K562 (cell line): ENCODE results near the gene TNFSF11. TPM values are rescaled to one million over a fixed set of nuclear protein-coding genes. Genes with fewer than 3 reads are reported as not detected.

Experiments
- ATAC-seq: fragments of 200-7000 bp; cut with Tn5 transposase; 3 replicates; pipeline ENCODE4 v1.9.1; 2020; ENCODE audit warnings: moderate library complexity
- BruUV-seq: library from RNA; stranded (reverse); fragments of 400-500 nt; replicated peaks from 2 replicates; lab custom pipeline; 2021; lab: Mats Ljungman, UMichigan
- CTCF ChIA-PET: fragments of 300-600 bp; formaldehyde crosslinking; extraction: SDS; loops from one replicate; lab custom pipeline; 2021; ENCODE audit warnings: low intra/inter-chr PET ratio; lab: Yijun Ruan, JAX
- POLR2A ChIA-PET: fragments of 300-600, 350-650 bp; sonication (Branson Sonifier 250); formaldehyde crosslinking; extraction: SDS; loops from one replicate; lab custom pipeline; 2021; ENCODE audit warnings: antibody characterized with exemption, inconsistent platforms; lab: Yijun Ruan, JAX
- DNase-seq, 4 experiments: peaks; one replicate each; pipeline versions ENCODE4 v3.0.0 to v3.0.0-alpha.2; 2011 to 2018; ENCODE audit warnings: low spot score in 3 of 4, mixed read lengths in 3 of 4; ENCODE audit errors: extremely low read depth in 1 of 4
- FAIRE-seq: peaks from 2 replicates; lab custom pipeline; 2011; peaks lifted over from hg19 to GRCh38; lab: Jason Lieb, UNC
- H2AFZ ChIP-seq: 2 replicates; pipeline ENCODE4 v1.6.0; 2011; ENCODE audit warnings: low read depth, low read length, control low read depth, inconsistent platforms
- H3K27ac ChIP-seq: fragments of 200-600 bp; 3 replicates; pipeline ENCODE4 v1.8.0; 2011; ENCODE audit warnings: low read depth, mild to moderate bottlenecking, control low read depth, inconsistent platforms, low read length, moderate library complexity, mixed read lengths; ENCODE audit errors: extremely low read depth
- H3K27me3 ChIP-seq, 2 experiments: fragments of 300-600 bp in 1 of 2; 2 replicates in 1 of 2; 3 replicates in 1 of 2; pipeline versions ENCODE4 v1.6.0 to v1.8.0; 2011; ENCODE audit warnings: inconsistent platforms in 2 of 2, low read length in 2 of 2, mild to moderate bottlenecking in 1 of 2, mixed read lengths in 1 of 2, moderate library complexity in 1 of 2; ENCODE audit not compliant: control insufficient read depth in 2 of 2, insufficient read depth in 2 of 2
- H3K36me3 ChIP-seq: fragments of 300-600 bp; 3 replicates; pipeline ENCODE4 v1.8.0; 2011; ENCODE audit warnings: mild to moderate bottlenecking, low read length, inconsistent platforms; ENCODE audit not compliant: control insufficient read depth, insufficient read depth
- H3K4me1 ChIP-seq, 2 experiments: fragments of 200-600 bp in 1 of 2; replicated peaks in 1 of 2; 2 replicates in 1 of 2; 3 replicates in 1 of 2; pipeline versions ENCODE4 v1.5.1 to v1.8.0; 2011; ENCODE audit warnings: inconsistent platforms in 2 of 2, low read length in 2 of 2, mild to moderate bottlenecking in 1 of 2, mixed read lengths in 1 of 2, moderate library complexity in 1 of 2; ENCODE audit not compliant: control insufficient read depth in 2 of 2, insufficient read depth in 2 of 2
- H3K4me2 ChIP-seq: 2 replicates; pipeline ENCODE4 v1.6.1; 2011; ENCODE audit warnings: low read length, control low read depth, inconsistent platforms, mixed read lengths; ENCODE audit not compliant: insufficient read depth
- H3K4me3 ChIP-seq: fragments of 200-600 bp; sonication (generic), shearing (Covaris generic); 2 replicates; pipeline ENCODE4 v1.5.1; 2016; ENCODE audit warnings: control low read depth, inconsistent platforms
- H3K79me2 ChIP-seq: fragments of 200-600 bp; 3 replicates; pipeline ENCODE4 v1.8.0; 2011; ENCODE audit warnings: low read length, inconsistent platforms; ENCODE audit not compliant: control insufficient read depth, insufficient read depth
- H3K9ac ChIP-seq, 2 experiments: 2 replicates each; pipeline versions ENCODE4 v1.6.0 to v1.6.1; 2011; ENCODE audit warnings: low read depth in 2 of 2, low read length in 2 of 2, control low read depth in 1 of 2, inconsistent platforms in 1 of 2, mild to moderate bottlenecking in 1 of 2, mixed read lengths in 1 of 2; ENCODE audit not compliant: insufficient read depth in 1 of 2
- H3K9me1 ChIP-seq: one replicate; pipeline ENCODE4 v1.6.0; 2011; ENCODE audit warnings: inconsistent platforms, mild to moderate bottlenecking, low read length, moderate library complexity; ENCODE audit not compliant: control insufficient read depth, insufficient read depth
- H3K9me3 ChIP-seq: replicated peaks from 2 replicates; pipeline ENCODE4 v1.5.1; 2011; ENCODE audit warnings: low read depth, low read length, inconsistent platforms; ENCODE audit not compliant: control insufficient read depth, insufficient read depth
- H4K20me1 ChIP-seq: replicated peaks from 2 replicates; pipeline ENCODE4 v1.6.1; 2011; ENCODE audit warnings: low read length, inconsistent platforms, mixed read lengths; ENCODE audit not compliant: control insufficient read depth, insufficient read depth
- ASH1L ChIP-seq: fragments of 450-650 bp; IDR thresholded peaks from 2 replicates; pipeline ENCODE4 v1.6.1; 2018; ENCODE audit warnings: borderline replicate concordance, mild to moderate bottlenecking, low read depth; ENCODE audit not compliant: partially characterized antibody
- BMI1 ChIP-seq: fragments of 150-350 bp; IDR thresholded peaks from 2 replicates; pipeline ENCODE4 v1.6.1; 2014; ENCODE audit warnings: low read length
- CHCHD3 ChIP-seq: fragments of 250-450 bp; sonication (Bioruptor Pico); IDR thresholded peaks from 2 replicates; pipeline ENCODE4 v2.1.2; 2022; ENCODE audit warnings: mild to moderate bottlenecking
- ELF4 ChIP-seq: fragments of 450-650 bp; formaldehyde crosslinking; IDR thresholded peaks from 2 replicates; pipeline ENCODE4 v1.4.0; 2022; ENCODE audit warnings: missing genetic modification characterization
- ETS2 ChIP-seq: IDR thresholded peaks from 2 replicates; pipeline ENCODE4 v1.6.1; 2016; ENCODE audit warnings: borderline replicate concordance, missing genetic modification characterization, mild to moderate bottlenecking, moderate library complexity, missing compliant biosample characterization; ENCODE audit not compliant: poor library complexity, severe bottlenecking
- MECOM ChIP-seq: fragments of 250-450 bp; sonication (Bioruptor Pico); IDR thresholded peaks from 2 replicates; pipeline ENCODE4 v1.8.0; 2022; ENCODE audit warnings: inconsistent platforms
- RB1 ChIP-seq: fragments of 450-650 bp; IDR thresholded peaks from 2 replicates; pipeline ENCODE4 v1.6.1; 2017; ENCODE audit warnings: low read depth, mild to moderate bottlenecking
- SAFB ChIP-seq: fragments of 200-400 bp; formaldehyde crosslinking; IDR thresholded peaks from 2 replicates; pipeline ENCODE4 v1.6.1; 2017; ENCODE audit warnings: low read depth, low read length, borderline replicate concordance
- ZNF212 ChIP-seq: fragments of 450-650 bp; formaldehyde crosslinking; IDR thresholded peaks from 2 replicates; pipeline ENCODE4 v1.4.0; 2020; ENCODE audit warnings: mild to moderate bottlenecking
- ZNF444 ChIP-seq: fragments of 250-450 bp; sonication (Bioruptor Pico); IDR thresholded peaks from 2 replicates; pipeline ENCODE4 v1.4.0; 2020; ENCODE audit warnings: mild to moderate bottlenecking, moderate library complexity
- WGBS: fragments of 100-300 bp; shearing (Covaris generic); methylation state at CpG from one replicate; pipeline ENCODE4 v1.1.6; 2016; ENCODE audit warnings: low coverage, mixed read lengths; ENCODE audit not compliant: insufficient coverage; ENCODE audit errors: missing lambda C conversion rate; 5-methylcytosine and 5-hydroxymethylcytosine counted together
- in situ Hi-C: fragments of 300-500 bp; cut with MboI; formaldehyde crosslinking; loops from 4 replicates; pipeline ENCODE4 v1.15.0; 2018; ENCODE audit warnings: inconsistent platforms, mixed read lengths
- intact Hi-C: fragments of 100-400 bp; cut with micrococcal nuclease; formaldehyde crosslinking; loops from 2 replicates; pipeline ENCODE4 v1.14.2; 2022
- polyA plus RNA-seq, 8 experiments: library from polyadenylated mRNA; depleted of rRNA in 4 of 8; stranded (reverse) in 5 of 8; unstranded in 3 of 8; fragments of >200 nt; fragmentation: Nextera tagmentation in 2 of 8; fragmentation: Illumina TruSeq in 1 of 8; extraction: Ambion mirVana in 2 of 8; extraction: Trizol in 1 of 8; gene quantifications; 2 replicates each; pipeline versions ENCODE4 v1.2.1 to v1.2.3, GENCODE V29; 2011 to 2014; ENCODE audit warnings: inconsistent platforms in 1 of 8, missing spikeins in 1 of 8
- total RNA-seq, 7 experiments: library from RNA; depleted of rRNA in 6 of 7; stranded (reverse); fragments of >200 nt in 6 of 7; fragmentation: Illumina TruSeq in 2 of 7; extraction: Trizol in 2 of 7; gene quantifications; 2 replicates each; pipeline versions ENCODE4 v1.2.1 to v1.2.3, GENCODE V29; 2011 to 2021; ENCODE audit warnings: low replicate concordance in 1 of 7
- TF ChIP-seq, protein P1 (sequence below): sonication (generic); formaldehyde crosslinking; IDR thresholded peaks from 2 replicates; pipeline ENCODE4 v1.8.0; 2022; ENCODE audit warnings: mild to moderate bottlenecking, missing genetic modification reagents

Gene TNFSF11
- total and polyA plus RNA-seq, 9 of the 15 experiments (the other 6 are each of a cell fraction or from before 2014, with no cell fraction given): not detected

DNA sequence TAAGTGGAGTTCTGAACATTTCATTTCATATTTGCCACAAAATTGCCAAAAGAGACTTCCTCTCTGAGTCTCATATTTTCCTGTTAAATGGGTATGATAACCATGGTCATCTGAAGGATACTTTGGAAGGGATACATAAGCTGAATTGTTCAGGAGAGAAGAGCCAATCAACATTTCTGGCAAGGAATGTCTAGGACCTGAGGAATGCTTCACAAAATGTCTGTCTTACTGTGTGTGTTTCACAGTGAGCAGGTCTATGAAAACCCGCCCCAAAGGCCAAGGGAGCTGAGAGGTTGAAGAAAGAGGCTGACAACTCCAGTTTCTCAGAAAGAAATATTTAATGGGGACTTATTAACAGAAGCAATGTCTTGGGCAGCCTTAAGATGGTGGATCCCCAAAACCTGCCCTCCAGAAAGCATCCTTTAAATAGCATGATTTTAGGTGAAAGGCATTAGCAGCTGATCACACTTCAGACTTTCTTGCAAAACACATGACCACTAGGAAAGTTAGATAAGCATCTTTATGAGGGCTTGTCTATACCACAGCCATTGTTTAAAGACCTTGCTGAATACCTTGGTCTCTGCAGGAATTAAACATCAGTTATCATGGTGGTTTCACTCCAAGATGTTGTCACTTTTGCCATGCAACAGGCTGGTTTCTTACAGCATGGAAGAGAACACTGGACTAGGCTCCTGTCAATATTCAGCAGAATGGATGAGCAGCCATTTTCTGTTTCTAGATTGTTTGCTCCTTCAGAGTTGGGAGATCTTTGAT is 78.9 kb downstream of the TNFSF11 start:
- Histone ChIP-seq H4K20me1 (no peaks in the 10 kb centered on the region), H3K27ac (no peak overlapping the region), H3K79me2 (no peaks in the 10 kb centered on the region), H3K9ac (no peak overlapping the region), H3K4me2 (no peak overlapping the region), H3K9me3 (no peaks in the 10 kb centered on the region), H3K9me1 (no peaks in the 10 kb centered on the region), H2AFZ (no peak overlapping the region), H3K36me3 (no peaks in the 10 kb centered on the region), H3K4me1 (no peaks in the 10 kb centered on the region), H3K27me3 (no peaks in the 10 kb centered on the region; a peak in 1 of 5 replicates), H3K4me3 (no peak overlapping the region)
- no TSS peak for BruUV-seq
- ChIA-PET POLR2A (interaction anchor here (0.6 kb wide), 1 partner anchor 697 kb away, joined by 3 read pairs; no protein-coding TSS in a partner anchor), CTCF (no interaction called here)
- in situ Hi-C loops: no loop called here
- no peak for DNase-seq
- FAIRE-seq: no peak
- WGBS: 0% methylated on average over 1 of the region's 1 CpG
- TF ChIP-seq ASH1L: no peak
- TF ChIP-seq BMI1: no peak
- no peak for TF ChIP-seq ELF4
- TF ChIP-seq RB1: no peak
- TF ChIP-seq CHCHD3 (CRISPR knock-in tag): no peak
- no peak for TF ChIP-seq MECOM (CRISPR knock-in tag)
- intact Hi-C loops: no loop called here
- no peak for ATAC-seq

DNA sequence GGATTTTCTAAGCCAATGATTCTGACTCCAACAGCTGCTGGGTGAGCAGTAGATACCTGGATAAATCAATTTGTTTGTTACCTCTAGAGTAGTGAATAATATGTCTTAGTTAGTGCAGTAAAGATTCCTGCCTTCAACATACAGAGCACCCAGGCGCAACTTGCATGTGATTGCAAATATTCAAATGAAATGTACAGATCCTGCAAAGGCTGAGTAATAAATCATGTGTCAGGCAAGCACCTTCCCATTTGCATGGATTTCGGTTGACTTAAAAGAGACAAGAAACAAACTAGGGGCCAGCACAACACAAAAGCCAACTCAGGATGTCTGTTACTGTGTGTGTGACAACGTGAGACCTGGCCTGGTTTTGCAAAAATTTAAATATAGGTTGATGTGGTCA is 79.7 kb downstream of the TNFSF11 start:
- Histone ChIP-seq H3K4me2 (no peak overlapping the region), H3K9ac (no peak overlapping the region), H4K20me1 (no peaks in the 10 kb centered on the region), H3K36me3 (no peaks in the 10 kb centered on the region), H2AFZ (no peak overlapping the region), H3K79me2 (no peaks in the 10 kb centered on the region), H3K9me3 (no peaks in the 10 kb centered on the region), H3K27me3 (no peaks in the 10 kb centered on the region), H3K4me3 (no peak overlapping the region), H3K27ac (no peak overlapping the region), H3K4me1 (no peaks in the 10 kb centered on the region), H3K9me1 (no peaks in the 10 kb centered on the region)
- FAIRE-seq (no peak), ATAC-seq (no peak), DNase-seq (no peak)
- in situ Hi-C loops: no loop called here
- BruUV-seq: no TSS peak
- intact Hi-C loops: no loop called here
- 0% methylated on average over 3 of the region's 3 CpGs for WGBS
- ChIA-PET CTCF (no interaction called here), POLR2A (no interaction called here)
- TF ChIP-seq, protein P1, sequence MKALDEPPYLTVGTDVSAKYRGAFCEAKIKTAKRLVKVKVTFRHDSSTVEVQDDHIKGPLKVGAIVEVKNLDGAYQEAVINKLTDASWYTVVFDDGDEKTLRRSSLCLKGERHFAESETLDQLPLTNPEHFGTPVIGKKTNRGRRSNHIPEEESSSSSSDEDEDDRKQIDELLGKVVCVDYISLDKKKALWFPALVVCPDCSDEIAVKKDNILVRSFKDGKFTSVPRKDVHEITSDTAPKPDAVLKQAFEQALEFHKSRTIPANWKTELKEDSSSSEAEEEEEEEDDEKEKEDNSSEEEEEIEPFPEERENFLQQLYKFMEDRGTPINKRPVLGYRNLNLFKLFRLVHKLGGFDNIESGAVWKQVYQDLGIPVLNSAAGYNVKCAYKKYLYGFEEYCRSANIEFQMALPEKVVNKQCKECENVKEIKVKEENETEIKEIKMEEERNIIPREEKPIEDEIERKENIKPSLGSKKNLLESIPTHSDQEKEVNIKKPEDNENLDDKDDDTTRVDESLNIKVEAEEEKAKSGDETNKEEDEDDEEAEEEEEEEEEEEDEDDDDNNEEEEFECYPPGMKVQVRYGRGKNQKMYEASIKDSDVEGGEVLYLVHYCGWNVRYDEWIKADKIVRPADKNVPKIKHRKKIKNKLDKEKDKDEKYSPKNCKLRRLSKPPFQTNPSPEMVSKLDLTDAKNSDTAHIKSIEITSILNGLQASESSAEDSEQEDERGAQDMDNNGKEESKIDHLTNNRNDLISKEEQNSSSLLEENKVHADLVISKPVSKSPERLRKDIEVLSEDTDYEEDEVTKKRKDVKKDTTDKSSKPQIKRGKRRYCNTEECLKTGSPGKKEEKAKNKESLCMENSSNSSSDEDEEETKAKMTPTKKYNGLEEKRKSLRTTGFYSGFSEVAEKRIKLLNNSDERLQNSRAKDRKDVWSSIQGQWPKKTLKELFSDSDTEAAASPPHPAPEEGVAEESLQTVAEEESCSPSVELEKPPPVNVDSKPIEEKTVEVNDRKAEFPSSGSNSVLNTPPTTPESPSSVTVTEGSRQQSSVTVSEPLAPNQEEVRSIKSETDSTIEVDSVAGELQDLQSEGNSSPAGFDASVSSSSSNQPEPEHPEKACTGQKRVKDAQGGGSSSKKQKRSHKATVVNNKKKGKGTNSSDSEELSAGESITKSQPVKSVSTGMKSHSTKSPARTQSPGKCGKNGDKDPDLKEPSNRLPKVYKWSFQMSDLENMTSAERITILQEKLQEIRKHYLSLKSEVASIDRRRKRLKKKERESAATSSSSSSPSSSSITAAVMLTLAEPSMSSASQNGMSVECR (CRISPR knock-in tag): no peak
- no peak for TF ChIP-seq ETS2
- no peak for TF ChIP-seq SAFB
- no peak for TF ChIP-seq ZNF212 (CRISPR knock-in tag)
- no peak for TF ChIP-seq ZNF444
